GM18867 (cell line): ENCODE results near the gene GMEB1.
A peak's percentile ranks its signal among the peaks of the same experiment; 100 is the strongest.
"Not testable (repeated sequence)": the region's sequence is repeated elsewhere in the genome, so short reads cannot be mapped to it uniquely, and the experiment has no call there.

Experiments
- ATAC-seq: cut with Tn5 transposase; IDR thresholded peaks from one replicate; pipeline ENCODE4 v1.9.1; 2021; ENCODE audit warnings: mild to moderate bottlenecking, moderate library complexity; ENCODE audit not compliant: unreplicated experiment

Gene GMEB1

GRCh38 chr1:28668191-28668955, at the start of gene GMEB1:
Gene GMEB1 (plus strand): TSS chr1:28668784. CDS start chr1:28683613, 14,829 bp downstream.
- ATAC-seq, result peak; percentile 81

- ATAC-seq, result no peak
Observed at GRCh38 chr1:28631713-28632112, 36.9 kb upstream of the GMEB1 start.

GRCh38 chr1:28632560-28632959, 36.0 kb upstream of the GMEB1 start:
- ATAC-seq, result no peak

- ATAC-seq, result no peak
Observed at GRCh38 chr1:28640766-28641165, 27.8 kb upstream of the GMEB1 start.

GRCh38 chr1:28642056-28642846, 26.3 kb upstream of the GMEB1 start:
- ATAC-seq, result peak; percentile 22

- peak; percentile 83 for ATAC-seq
Observed at GRCh38 chr1:28642847-28643635, 25.5 kb upstream of the GMEB1 start, which contains the start of gene TAF12. Gene TAF12 (minus strand): TSS chr1:28643067. CDS start chr1:28622081, 20,986 bp downstream.

- no peak for ATAC-seq
Observed at GRCh38 chr1:28644494-28644893, 24.1 kb upstream of the GMEB1 start.

- not testable (repeated sequence) for ATAC-seq
Observed at GRCh38 chr1:28645406-28645805, 23.2 kb upstream of the GMEB1 start.

GRCh38 chr1:28646040-28646439, 22.5 kb upstream of the GMEB1 start:
- ATAC-seq, result no peak

- ATAC-seq, result peak; percentile 67
Observed at GRCh38 chr1:28648008-28648473, 20.5 kb upstream of the GMEB1 start.

- peak; percentile 67 for ATAC-seq
Observed at GRCh38 chr1:28648474-28649198, 19.9 kb upstream of the GMEB1 start, which contains the start of gene RNU11. Gene RNU11 (plus strand): TSS chr1:28648600.

GRCh38 chr1:28653063-28653462, 15.5 kb upstream of the GMEB1 start:
- not testable (repeated sequence) for ATAC-seq

- not testable (repeated sequence) for ATAC-seq
Observed at GRCh38 chr1:28653870-28654269, 14.7 kb upstream of the GMEB1 start.

- not testable (repeated sequence) for ATAC-seq
Observed at GRCh38 chr1:28655448-28656311, 12.9 kb upstream of the GMEB1 start.

GRCh38 chr1:28656335-28656734, 12.2 kb upstream of the GMEB1 start:
- ATAC-seq, result no peak

GRCh38 chr1:28663871-28664470, 4.6 kb upstream of the GMEB1 start:
- ATAC-seq, result no peak

- no peak for ATAC-seq
Observed at GRCh38 chr1:28666806-28667205, 1.8 kb upstream of the GMEB1 start.

- ATAC-seq, result peak; percentile 48
Observed at GRCh38 chr1:28668956-28669723, 556 bp downstream of the GMEB1 start.
